GM12864 (cell line): ENCODE results near the gene LDHAL6B.

ENCODE experiments used
- DNase-seq: peaks from one replicate; pipeline ENCODE4 v3.0.0-alpha.2; 2011; ENCODE audit warnings: low read depth
- H3K4me3 ChIP-seq: 2 replicates; pipeline ENCODE4 v1.5.1; 2011; ENCODE audit warnings: mild to moderate bottlenecking, low read depth, low read length, control low read depth
- TF ChIP-seq, protein P1 (sequence below): IDR thresholded peaks from 2 replicates; pipeline ENCODE4 v1.5.1; 2011; ENCODE audit warnings: low read depth, mild to moderate bottlenecking, moderate library complexity, low read length, control low read depth, inconsistent platforms; ENCODE audit errors: missing control alignments

LDHAL6B gene

DNA sequence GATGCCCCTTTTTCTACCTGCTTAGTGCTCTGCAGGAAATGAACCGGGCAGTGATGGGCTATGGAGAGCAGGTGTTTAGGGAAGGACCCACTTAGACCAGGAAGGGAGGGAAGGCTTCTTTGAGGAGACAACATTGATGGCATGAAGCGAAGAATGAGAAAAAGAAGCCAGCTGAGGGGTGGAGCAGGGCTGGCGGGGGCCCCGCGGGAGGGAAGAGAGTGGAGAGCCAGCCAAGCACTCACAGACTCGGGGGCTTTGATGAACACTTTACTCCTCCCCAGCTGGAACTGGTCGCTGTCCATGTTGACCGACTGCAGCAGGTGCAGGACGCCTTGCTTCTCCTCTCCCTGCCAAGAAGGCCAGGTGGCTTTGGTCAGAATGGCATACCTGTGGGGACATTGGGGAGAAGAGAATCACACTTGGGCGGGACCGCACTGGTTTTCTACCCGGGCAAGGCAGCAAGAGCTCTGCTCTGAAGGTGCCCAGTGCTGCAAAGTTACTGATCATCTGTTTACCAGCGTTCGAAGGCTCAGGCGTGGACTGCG lies 28.4 kb upstream of the LDHAL6B start:
- H3K4me3 ChIP-seq = no peak overlapping the region
- TF ChIP-seq, protein P1, sequence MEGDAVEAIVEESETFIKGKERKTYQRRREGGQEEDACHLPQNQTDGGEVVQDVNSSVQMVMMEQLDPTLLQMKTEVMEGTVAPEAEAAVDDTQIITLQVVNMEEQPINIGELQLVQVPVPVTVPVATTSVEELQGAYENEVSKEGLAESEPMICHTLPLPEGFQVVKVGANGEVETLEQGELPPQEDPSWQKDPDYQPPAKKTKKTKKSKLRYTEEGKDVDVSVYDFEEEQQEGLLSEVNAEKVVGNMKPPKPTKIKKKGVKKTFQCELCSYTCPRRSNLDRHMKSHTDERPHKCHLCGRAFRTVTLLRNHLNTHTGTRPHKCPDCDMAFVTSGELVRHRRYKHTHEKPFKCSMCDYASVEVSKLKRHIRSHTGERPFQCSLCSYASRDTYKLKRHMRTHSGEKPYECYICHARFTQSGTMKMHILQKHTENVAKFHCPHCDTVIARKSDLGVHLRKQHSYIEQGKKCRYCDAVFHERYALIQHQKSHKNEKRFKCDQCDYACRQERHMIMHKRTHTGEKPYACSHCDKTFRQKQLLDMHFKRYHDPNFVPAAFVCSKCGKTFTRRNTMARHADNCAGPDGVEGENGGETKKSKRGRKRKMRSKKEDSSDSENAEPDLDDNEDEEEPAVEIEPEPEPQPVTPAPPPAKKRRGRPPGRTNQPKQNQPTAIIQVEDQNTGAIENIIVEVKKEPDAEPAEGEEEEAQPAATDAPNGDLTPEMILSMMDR = no peak
- no peak for DNase-seq

DNA sequence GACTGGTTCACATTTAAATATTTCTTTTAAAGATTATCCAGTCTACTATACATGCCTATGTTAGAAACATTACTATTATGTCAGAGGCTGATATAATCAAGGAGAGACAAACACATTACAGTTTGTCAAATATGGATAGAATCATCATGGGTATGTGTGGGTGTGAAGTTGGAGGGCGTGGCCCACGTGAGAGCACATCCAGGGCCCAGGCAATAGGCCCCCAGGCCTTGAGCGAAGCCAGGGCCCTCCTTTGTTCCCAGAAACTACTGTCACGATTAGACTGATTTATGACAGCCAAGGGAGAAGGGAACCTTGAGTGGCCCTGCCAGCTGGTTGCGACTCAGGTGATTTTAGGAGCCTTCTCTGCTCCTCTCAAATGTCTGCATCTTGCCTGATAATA lies 26.9 kb upstream of the LDHAL6B start:
- H3K4me3 ChIP-seq = no peak overlapping the region
- no peak for DNase-seq
- TF ChIP-seq, protein P1 = no peak

DNA sequence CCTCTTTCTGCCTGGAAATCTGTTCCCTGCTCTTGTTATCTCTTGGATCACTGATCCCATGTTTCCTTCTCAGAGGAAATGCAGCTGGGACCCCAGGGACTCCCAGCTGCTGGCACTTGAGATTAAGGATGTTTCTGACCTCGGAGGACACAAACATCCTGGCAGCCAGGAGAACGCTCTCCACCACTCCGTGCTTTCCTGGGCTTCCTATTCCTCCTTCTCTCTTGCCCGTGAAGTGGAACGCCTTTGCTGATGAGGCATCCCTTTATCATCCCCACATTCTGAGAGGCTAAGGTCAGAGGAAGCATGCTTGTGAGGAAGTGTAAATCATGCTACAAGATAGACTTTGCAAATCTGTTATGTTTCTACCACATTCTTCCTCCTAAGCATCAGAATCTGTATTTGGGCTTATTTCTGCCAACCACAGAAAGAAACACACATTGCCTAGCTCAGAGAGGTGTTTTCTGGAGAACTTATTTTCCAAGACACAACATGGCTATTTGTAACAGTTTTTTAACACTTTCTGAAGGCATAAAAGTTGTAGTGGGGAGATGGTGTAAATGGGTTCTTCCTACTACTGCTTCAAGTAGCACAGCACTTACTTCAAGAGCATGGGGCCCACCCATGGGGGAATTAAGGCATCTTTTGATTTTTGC lies 25.6 kb upstream of the LDHAL6B start:
- no peak for DNase-seq
- TF ChIP-seq, protein P1 = no peak

DNA sequence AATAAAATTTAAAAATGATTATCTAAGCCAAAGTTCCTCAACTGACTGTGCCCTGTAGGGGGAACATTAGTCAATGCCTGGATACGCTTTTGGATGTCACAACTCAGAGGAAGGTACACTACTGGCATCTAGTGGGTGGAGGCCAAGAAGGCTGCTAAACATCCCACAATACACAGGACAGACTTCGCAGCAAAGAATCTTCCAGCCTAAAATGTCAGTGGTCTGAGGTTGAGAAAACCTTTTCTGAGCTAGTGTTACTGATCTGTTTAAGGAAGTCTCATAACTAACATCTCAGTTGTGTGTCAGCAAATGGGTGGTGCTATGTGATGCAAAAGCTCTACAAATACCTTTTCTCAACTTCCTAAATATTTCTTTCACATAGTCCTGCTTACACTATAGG lies 20.9 kb upstream of the LDHAL6B start:
- DNase-seq = no peak
- TF ChIP-seq, protein P1 = no peak

More for the DNA sequence above, 25.6 kb upstream of the LDHAL6B start:
- H3K4me3 ChIP-seq = no peak overlapping the region

DNA sequence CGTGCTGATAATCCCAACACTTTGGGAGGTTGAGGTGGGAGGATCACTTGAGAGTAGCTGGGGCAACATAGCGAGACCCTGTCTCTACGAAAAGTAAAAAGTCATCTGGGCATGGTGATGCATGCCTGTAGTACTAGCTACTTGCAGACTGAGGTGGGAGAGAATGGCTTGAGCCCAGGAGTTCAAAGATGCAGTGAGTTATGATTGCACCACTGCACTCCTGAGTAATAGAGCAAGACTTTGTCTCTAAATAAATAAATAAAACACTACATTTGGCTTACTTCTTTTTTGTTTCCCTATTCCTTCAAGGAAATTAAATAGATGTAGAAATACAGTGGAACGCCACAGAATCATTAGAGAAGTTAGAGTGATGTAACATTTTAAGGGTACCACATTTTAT lies 20.1 kb upstream of the LDHAL6B start:
- DNase-seq = no peak
- no peak overlapping the region for H3K4me3 ChIP-seq
- TF ChIP-seq, protein P1 = no peak

More for the DNA sequence above, 20.9 kb upstream of the LDHAL6B start:
- H3K4me3 ChIP-seq = no peak overlapping the region

DNA sequence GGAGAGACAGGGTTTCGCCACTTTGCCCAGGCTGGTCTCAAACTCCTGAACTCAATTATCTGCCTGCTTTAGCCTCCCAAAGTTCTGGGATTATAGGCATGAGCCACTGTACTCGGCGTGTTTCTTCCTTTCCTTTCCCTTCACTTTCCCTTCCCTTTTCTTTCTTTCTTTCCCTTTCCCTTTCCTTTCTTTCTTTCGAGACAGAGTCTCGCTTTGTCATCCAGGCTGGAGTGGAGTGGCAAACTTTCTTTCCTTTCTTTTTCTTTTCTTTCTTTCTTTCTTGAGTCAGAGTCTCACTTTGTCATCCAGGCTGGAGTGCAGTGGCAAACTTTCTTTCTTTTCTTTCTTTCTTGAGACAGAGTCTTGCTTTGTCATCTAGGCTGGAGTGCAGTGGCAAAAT lies 17.4 kb upstream of the LDHAL6B start:
- no peak overlapping the region for H3K4me3 ChIP-seq
- TF ChIP-seq, protein P1 = no peak
- DNase-seq = no peak

DNA sequence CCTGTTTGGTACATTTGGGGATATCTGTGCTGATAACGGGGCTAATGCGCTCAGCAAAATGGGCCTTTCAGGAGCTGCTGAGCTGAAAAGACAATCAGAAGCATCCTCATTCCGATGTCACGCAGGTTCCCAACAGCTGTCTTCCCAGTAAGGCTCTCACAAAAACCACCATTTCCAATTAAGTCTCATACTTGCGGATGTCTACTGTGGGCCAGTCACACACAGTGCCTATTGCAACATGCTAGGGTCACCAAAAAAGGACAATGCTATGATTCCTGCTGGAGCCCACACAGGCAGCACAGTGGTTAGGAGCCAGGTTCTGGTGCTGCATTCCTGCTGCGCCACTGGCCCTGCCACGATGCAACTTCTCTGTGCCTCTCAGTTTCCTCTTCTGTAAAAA lies 16.4 kb upstream of the LDHAL6B start:
- H3K4me3 ChIP-seq = no peak overlapping the region
- TF ChIP-seq, protein P1 = no peak
- DNase-seq = no peak
